Activated CD8-positive, alpha-beta memory T cell treated with anti-CD3 and anti-CD28 coated beads, Interleukin-2, amount 50 U/mL, for 1 hour (primary cell): ENCODE results near the gene TM9SF1.
"Not testable (repeated sequence)": the region's sequence is repeated elsewhere in the genome, so short reads cannot be mapped to it uniquely, and the experiment has no call there.

Experiments used
- DNase-seq: peaks from one replicate; pipeline ENCODE4 v3.0.0-alpha.2; 2020; ENCODE audit errors: extremely low read depth

The TM9SF1 gene

GRCh38 chr14:24224618-24225071 lies 29.4 kb upstream of the TM9SF1 start:
- DNase-seq, result no peak

- DNase-seq, result not testable (repeated sequence)
Observed at GRCh38 chr14:24222987-24223386, 27.7 kb upstream of the TM9SF1 start.

GRCh38 chr14:24219521-24219920 lies 24.3 kb upstream of the TM9SF1 start:
- no peak for DNase-seq

- no peak for DNase-seq
Observed at GRCh38 chr14:24219080-24219479, 23.8 kb upstream of the TM9SF1 start.

- DNase-seq, result not testable (repeated sequence)
Observed at GRCh38 chr14:24216876-24217275, 21.6 kb upstream of the TM9SF1 start.

- DNase-seq, result no peak
Observed at GRCh38 chr14:24216345-24216699, 21.1 kb upstream of the TM9SF1 start.

- peak; percentile 61 for DNase-seq
Observed at GRCh38 chr14:24215495-24216344, 20.5 kb upstream of the TM9SF1 start, which contains the start of gene MDP1. Gene MDP1, minus strand, starts transcription at chr14:24216066. Its CDS starts 111 bp downstream, at chr14:24215955.

GRCh38 chr14:24213866-24214662 lies 18.8 kb upstream of the TM9SF1 start:
- no peak for DNase-seq

GRCh38 chr14:24212924-24213865 lies 18.0 kb upstream of the TM9SF1 start, which contains the start of gene CHMP4A:
Gene CHMP4A, minus strand, starts transcription at chr14:24213488. Its CDS starts 49 bp downstream, at chr14:24213439.
- DNase-seq, result peak; percentile 97

- no peak for DNase-seq
Observed at GRCh38 chr14:24211311-24211710, 16.1 kb upstream of the TM9SF1 start.

GRCh38 chr14:24207625-24208024 lies 12.4 kb upstream of the TM9SF1 start:
- DNase-seq, result no peak

- no peak for DNase-seq
Observed at GRCh38 chr14:24207104-24207551, 11.9 kb upstream of the TM9SF1 start.

GRCh38 chr14:24206260-24207103 lies 11.2 kb upstream of the TM9SF1 start:
- DNase-seq, result no peak

GRCh38 chr14:24204163-24205146 lies 9.2 kb upstream of the TM9SF1 start:
- no peak for DNase-seq

GRCh38 chr14:24203249-24203886 lies 8.1 kb upstream of the TM9SF1 start:
- not testable (repeated sequence) for DNase-seq

GRCh38 chr14:24202538-24202937 lies 7.3 kb upstream of the TM9SF1 start:
- DNase-seq, result not testable (repeated sequence)

GRCh38 chr14:24198814-24199524 lies 3.7 kb upstream of the TM9SF1 start:
- no peak for DNase-seq

GRCh38 chr14:24197056-24197450 lies 1.8 kb upstream of the TM9SF1 start:
- DNase-seq, result no peak
